ENCODE results near the gene CDH20. TPM values are rescaled to one million over a fixed set of nuclear protein-coding genes. Genes with fewer than 3 reads are reported as not detected.

CDH20 gene
- total RNA-seq, 1 donor from 2014 or later: 0.75 TPM

GRCh38 chr18:61574665-61575064, 241.4 kb downstream of the CDH20 start:
- no peak for DNase-seq (ENCODE audit: low spot score)

GRCh38 chr18:61575419-61575818, 242.2 kb downstream of the CDH20 start:
- no peak for DNase-seq (ENCODE audit: low spot score)

- no peak for DNase-seq (ENCODE audit: low spot score)
Observed at GRCh38 chr18:61578846-61579245, 245.6 kb downstream of the CDH20 start.

GRCh38 chr18:61579581-61579980, 246.4 kb downstream of the CDH20 start:
- DNase-seq (ENCODE audit: low spot score): no peak

GRCh38 chr18:61580046-61580445, 246.8 kb downstream of the CDH20 start:
- DNase-seq (ENCODE audit: low spot score): no peak

GRCh38 chr18:61581578-61582201, 248.5 kb downstream of the CDH20 start:
- DNase-seq (ENCODE audit: low spot score): peak; percentile 86

GRCh38 chr18:61582202-61582710, 249.0 kb downstream of the CDH20 start:
- no peak for DNase-seq (ENCODE audit: low spot score)

GRCh38 chr18:61583548-61583947, 250.3 kb downstream of the CDH20 start:
- DNase-seq (ENCODE audit: low spot score): no peak

GRCh38 chr18:61587865-61588264, 254.6 kb downstream of the CDH20 start:
- no peak for DNase-seq (ENCODE audit: low spot score)

- DNase-seq (ENCODE audit: low spot score): no peak
Observed at GRCh38 chr18:61589053-61589723, 256.0 kb downstream of the CDH20 start.

- no peak for DNase-seq (ENCODE audit: low spot score)
Observed at GRCh38 chr18:61589724-61590065, 256.5 kb downstream of the CDH20 start.

GRCh38 chr18:61591253-61591652, 258.0 kb downstream of the CDH20 start:
- DNase-seq (ENCODE audit: low spot score): no peak

GRCh38 chr18:61595615-61596251, 262.5 kb downstream of the CDH20 start:
- DNase-seq (ENCODE audit: low spot score): no peak

GRCh38 chr18:61596296-61596695, 263.1 kb downstream of the CDH20 start:
- DNase-seq (ENCODE audit: low spot score): no peak

GRCh38 chr18:61597316-61597715, 264.1 kb downstream of the CDH20 start:
- DNase-seq (ENCODE audit: low spot score): no peak

- DNase-seq (ENCODE audit: low spot score): no peak
Observed at GRCh38 chr18:61600422-61600821, 267.2 kb downstream of the CDH20 start.

GRCh38 chr18:61602836-61603235, 269.6 kb downstream of the CDH20 start:
- DNase-seq (ENCODE audit: low spot score): no peak
